ENCODE measurements around the gene CXCL12. TPM values are rescaled to one million over a fixed set of nuclear protein-coding genes. Genes with fewer than 3 reads are reported as not detected.

CXCL12 gene
- total RNA-seq, 1 donor from 2014 or later: 23.7 TPM

GRCh38 chr10:44348496-44348895 is 36.4 kb downstream of the CXCL12 start:
- Histone ChIP-seq H3K36me3 (ENCODE audit: insufficient read depth, low read length) (no peaks in the 10 kb centered on the region), H4K20me1 (ENCODE audit: insufficient read depth, low read length) (no peaks in the 10 kb centered on the region), H3K4me3 (ENCODE audit: insufficient read depth, low read depth, low read length) (no peak overlapping the region), H3K4me1 (ENCODE audit: insufficient read depth, low read length) (peaks cover 7% of the 10 kb centered on the region), H3K27ac (ENCODE audit: low read depth, low read length) (no peak overlapping the region), H3K4me2 (ENCODE audit: low read length) (no peak overlapping the region), H3K27me3 (ENCODE audit: insufficient read depth, low read length) (peaks cover 7% of the 10 kb centered on the region), H3K79me2 (ENCODE audit: insufficient read depth, low read length) (no peaks in the 10 kb centered on the region), H2AFZ (ENCODE audit: low read depth, low read length) (no peak overlapping the region), H3K9ac (ENCODE audit: low read length) (no peak overlapping the region), H3K9me3 (ENCODE audit: insufficient read depth, low read depth, low read length) (no peaks in the 10 kb centered on the region)
- TF ChIP-seq CTCF (IDR thresholded peaks at IDR 0.05; ENCODE audit: insufficient read depth, low read depth, low read length) (no peak), EZH2 (IDR thresholded peaks at IDR 0.05; ENCODE audit: insufficient read depth, low read length) (no peak)
- no peak overlapping the region for H3K4me3 Mint-ChIP-seq (ENCODE audit: unreplicated experiment)
- peaks cover 3% of the 10 kb centered on the region for H3K4me1 Mint-ChIP-seq (ENCODE audit: low read depth, unreplicated experiment)
- H3K27me3 Mint-ChIP-seq (ENCODE audit: low read depth, unreplicated experiment): peaks cover 47% of the 10 kb centered on the region
- H3K36me3 Mint-ChIP-seq (ENCODE audit: low read depth, unreplicated experiment): no peaks in the 10 kb centered on the region
- DNase-seq (ENCODE audit: low read depth): no peak
- H3K27ac Mint-ChIP-seq (ENCODE audit: unreplicated experiment): no peak overlapping the region
- H3K9me3 Mint-ChIP-seq (ENCODE audit: unreplicated experiment): no peaks in the 10 kb centered on the region
- no peak for FAIRE-seq

- FAIRE-seq: no peak
- no peak overlapping the region for H2AFZ ChIP-seq (ENCODE audit: low read depth, low read length)
- no peaks in the 10 kb centered on the region for H3K9me3 Mint-ChIP-seq (ENCODE audit: unreplicated experiment)
Measured at GRCh38 chr10:44347609-44348400, 37.1 kb downstream of the CXCL12 start.

More at GRCh38 chr10:44347609-44348400, 37.1 kb downstream of the CXCL12 start:
- H3K4me1 Mint-ChIP-seq (ENCODE audit: low read depth, unreplicated experiment): peaks cover 3% of the 10 kb centered on the region
- Histone ChIP-seq H3K27ac (ENCODE audit: low read depth, low read length) (no peak overlapping the region), H3K9me3 (ENCODE audit: insufficient read depth, low read depth, low read length) (no peaks in the 10 kb centered on the region), H4K20me1 (ENCODE audit: insufficient read depth, low read length) (no peaks in the 10 kb centered on the region), H3K27me3 (ENCODE audit: insufficient read depth, low read length) (peaks cover 10% of the 10 kb centered on the region), H3K9ac (ENCODE audit: low read length) (no peak overlapping the region), H3K4me3 (ENCODE audit: insufficient read depth, low read depth, low read length) (no peak overlapping the region), H3K4me1 (ENCODE audit: insufficient read depth, low read length) (peaks cover 7% of the 10 kb centered on the region), H3K79me2 (ENCODE audit: insufficient read depth, low read length) (no peaks in the 10 kb centered on the region), H3K4me2 (ENCODE audit: low read length) (no peak overlapping the region), H3K36me3 (ENCODE audit: insufficient read depth, low read length) (no peaks in the 10 kb centered on the region)
- H3K27me3 Mint-ChIP-seq (ENCODE audit: low read depth, unreplicated experiment): peaks cover 50% of the 10 kb centered on the region
- H3K36me3 Mint-ChIP-seq (ENCODE audit: low read depth, unreplicated experiment): no peaks in the 10 kb centered on the region
- TF ChIP-seq EZH2 (IDR thresholded peaks at IDR 0.05; ENCODE audit: insufficient read depth, low read length) (no peak), CTCF (IDR thresholded peaks at IDR 0.05; ENCODE audit: insufficient read depth, low read depth, low read length) (no peak)
- H3K27ac Mint-ChIP-seq (ENCODE audit: unreplicated experiment): no peak overlapping the region
- no peak overlapping the region for H3K4me3 Mint-ChIP-seq (ENCODE audit: unreplicated experiment)
- DNase-seq (ENCODE audit: low read depth): no peak
